Measurements from ENCODE around the gene EPHB6. TPM values are rescaled to one million over a fixed set of nuclear protein-coding genes. Genes with fewer than 3 reads are reported as not detected.

EPHB6 gene
- 3.8 TPM for total RNA-seq (ENCODE audit: unreplicated experiment)
- long read RNA-seq, result 0 reads

- peak; percentile 49 for DNase-seq (ENCODE audit: low spot score)
- peaks cover 3% of the 10 kb centered on the region for H3K4me1 Mint-ChIP-seq (ENCODE audit: unreplicated experiment)
- peaks cover 9% of the 10 kb centered on the region for H3K27me3 Mint-ChIP-seq (ENCODE audit: unreplicated experiment)
- H3K36me3 Mint-ChIP-seq (ENCODE audit: low read depth, unreplicated experiment), result no peaks in the 10 kb centered on the region
- H3K27ac Mint-ChIP-seq (ENCODE audit: unreplicated experiment), result no peak within 1 kb of the TSS
- TF ChIP-seq CTCF (IDR thresholded peaks at IDR 0.05; ENCODE audit: unreplicated experiment), result no peak
- H3K9me3 Mint-ChIP-seq (ENCODE audit: unreplicated experiment), result no peaks in the 10 kb centered on the region
- peak within 1 kb of the TSS; percentile 97 for H3K4me3 Mint-ChIP-seq (ENCODE audit: unreplicated experiment)
These were observed at the start of gene EPHB6 for GRCh38 chr7:142854372-142855113. Gene EPHB6 (plus strand): TSS chr7:142855076. CDS start chr7:142863228, 8,152 bp downstream.

DNA sequence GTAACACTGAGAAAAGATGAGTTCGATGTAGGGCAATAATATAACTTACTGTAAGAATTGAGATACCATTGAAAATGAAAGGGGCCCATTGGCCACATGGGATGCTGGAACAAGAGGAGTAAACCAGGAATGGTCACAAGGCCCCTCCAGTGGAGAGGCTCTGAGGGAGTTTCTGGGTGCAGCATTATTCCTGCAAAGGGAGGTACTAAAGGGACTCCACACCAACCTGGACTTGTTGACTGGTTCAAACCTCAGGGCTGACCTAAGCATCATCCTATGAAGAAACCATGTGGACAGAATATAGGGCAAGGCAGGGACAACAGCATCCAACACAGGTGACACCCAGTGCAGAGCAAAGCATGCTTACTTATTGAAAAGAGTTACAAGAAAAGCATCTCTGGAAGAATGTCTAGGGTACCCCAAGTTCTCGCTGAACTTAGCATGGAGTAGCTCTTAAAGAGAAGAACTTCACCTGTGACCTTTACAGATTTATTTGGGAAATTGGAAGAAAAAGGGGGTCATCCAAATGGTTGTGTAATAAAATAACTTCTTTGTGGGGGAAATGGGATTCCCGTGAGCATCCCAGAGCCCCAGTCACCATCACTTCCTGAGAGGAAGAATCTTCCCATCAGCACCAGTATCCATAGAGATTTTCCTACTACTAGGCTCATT is 49.4 kb upstream of the EPHB6 start:
- H3K4me1 Mint-ChIP-seq (ENCODE audit: unreplicated experiment), result no peaks in the 10 kb centered on the region
- DNase-seq (ENCODE audit: low spot score), result no peak
- H3K36me3 Mint-ChIP-seq (ENCODE audit: low read depth, unreplicated experiment), result no peaks in the 10 kb centered on the region
- H3K27ac Mint-ChIP-seq (ENCODE audit: unreplicated experiment), result no peak overlapping the region
- no peak for TF ChIP-seq CTCF (IDR thresholded peaks at IDR 0.05; ENCODE audit: unreplicated experiment)
- no peaks in the 10 kb centered on the region for H3K9me3 Mint-ChIP-seq (ENCODE audit: unreplicated experiment)
- peaks cover 6% of the 10 kb centered on the region for H3K27me3 Mint-ChIP-seq (ENCODE audit: unreplicated experiment)
- no peak overlapping the region for H3K4me3 Mint-ChIP-seq (ENCODE audit: unreplicated experiment)

DNA sequence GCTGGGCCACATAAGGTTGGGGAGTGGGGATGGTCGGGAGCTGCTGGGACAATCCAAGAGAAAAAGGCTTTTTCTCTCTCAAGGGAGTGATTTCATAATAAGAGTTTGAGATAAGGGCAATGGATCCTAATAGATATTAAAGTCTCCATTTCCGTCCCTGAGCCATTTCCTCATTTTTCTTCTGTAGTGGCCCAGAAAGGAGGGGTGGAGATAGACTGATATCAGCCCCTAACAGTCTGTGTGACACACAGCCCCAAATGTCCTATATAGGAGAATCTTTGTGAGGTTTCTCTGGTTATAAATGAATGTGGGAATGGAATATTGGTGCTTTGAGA is 48.9 kb upstream of the EPHB6 start:
- Mint-ChIP-seq H3K36me3 (ENCODE audit: low read depth, unreplicated experiment) (no peaks in the 10 kb centered on the region), H3K27me3 (ENCODE audit: unreplicated experiment) (peaks cover 6% of the 10 kb centered on the region), H3K27ac (ENCODE audit: unreplicated experiment) (no peak overlapping the region), H3K4me1 (ENCODE audit: unreplicated experiment) (no peaks in the 10 kb centered on the region), H3K4me3 (ENCODE audit: unreplicated experiment) (no peak overlapping the region), H3K9me3 (ENCODE audit: unreplicated experiment) (no peaks in the 10 kb centered on the region)
- no peak for DNase-seq (ENCODE audit: low spot score)
- TF ChIP-seq CTCF (IDR thresholded peaks at IDR 0.05; ENCODE audit: unreplicated experiment), result no peak

DNA sequence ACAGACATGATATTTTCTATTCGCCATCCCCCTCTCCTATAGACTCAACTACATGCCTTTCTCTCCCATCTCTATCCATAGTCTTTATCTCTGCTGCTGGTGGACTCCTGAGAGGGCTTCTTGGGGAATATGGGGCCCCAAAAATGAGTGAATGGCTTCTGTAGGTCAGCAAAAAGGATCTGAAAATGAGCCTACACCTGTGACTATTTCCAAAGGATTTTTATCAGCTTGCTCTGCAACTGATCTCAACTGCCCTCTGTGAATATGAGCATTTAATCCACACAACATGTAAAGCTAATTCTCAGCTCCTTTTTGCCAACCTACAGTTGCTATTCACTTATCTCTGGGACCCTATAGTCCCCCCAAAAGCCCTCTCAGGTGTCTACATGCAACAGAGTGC is 47.9 kb upstream of the EPHB6 start:
- Mint-ChIP-seq H3K27ac (ENCODE audit: unreplicated experiment) (no peak overlapping the region), H3K9me3 (ENCODE audit: unreplicated experiment) (no peaks in the 10 kb centered on the region), H3K36me3 (ENCODE audit: low read depth, unreplicated experiment) (no peaks in the 10 kb centered on the region), H3K4me3 (ENCODE audit: unreplicated experiment) (no peak overlapping the region), H3K4me1 (ENCODE audit: unreplicated experiment) (no peaks in the 10 kb centered on the region), H3K27me3 (ENCODE audit: unreplicated experiment) (peaks cover 6% of the 10 kb centered on the region)
- DNase-seq (ENCODE audit: low spot score), result no peak
- TF ChIP-seq CTCF (IDR thresholded peaks at IDR 0.05; ENCODE audit: unreplicated experiment), result no peak

DNA sequence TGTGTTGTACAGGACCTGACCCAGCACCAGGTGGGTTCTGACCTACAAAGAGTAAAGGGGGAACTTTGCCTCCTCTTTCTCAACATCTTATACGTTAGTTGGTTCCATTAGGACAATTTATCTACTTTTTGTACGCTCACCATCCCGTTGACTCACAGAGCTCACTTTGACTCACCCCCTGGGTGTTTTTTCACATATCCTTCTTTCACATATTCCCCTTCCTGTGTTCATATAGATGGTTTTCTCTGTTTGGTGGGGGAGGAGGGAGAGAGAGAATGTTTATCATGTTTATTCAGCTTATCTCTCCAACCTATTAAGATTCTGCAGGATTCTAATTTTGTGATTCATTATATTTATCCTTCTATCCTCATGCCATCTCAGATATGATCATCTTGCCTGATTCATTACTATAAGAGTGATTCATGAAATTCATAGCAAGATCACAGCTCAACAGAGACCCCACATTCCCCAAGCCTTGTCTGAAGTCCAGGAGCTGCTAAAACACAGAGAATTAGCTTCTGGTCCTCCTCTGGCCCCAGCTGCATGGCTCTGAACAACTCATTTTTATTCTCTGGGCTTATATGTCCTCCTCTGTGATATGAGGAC is 46.9 kb upstream of the EPHB6 start:
- Mint-ChIP-seq H3K9me3 (ENCODE audit: unreplicated experiment) (no peaks in the 10 kb centered on the region), H3K27ac (ENCODE audit: unreplicated experiment) (no peak overlapping the region), H3K4me3 (ENCODE audit: unreplicated experiment) (no peak overlapping the region), H3K36me3 (ENCODE audit: low read depth, unreplicated experiment) (no peaks in the 10 kb centered on the region), H3K27me3 (ENCODE audit: unreplicated experiment) (peaks cover 6% of the 10 kb centered on the region), H3K4me1 (ENCODE audit: unreplicated experiment) (no peaks in the 10 kb centered on the region)
- no peak for DNase-seq (ENCODE audit: low spot score)
- no peak for TF ChIP-seq CTCF (IDR thresholded peaks at IDR 0.05; ENCODE audit: unreplicated experiment)
